Endothelial cell (in vitro differentiated cells): Measurements from ENCODE around the gene ZFP82. TPM values are rescaled to one million over a fixed set of nuclear protein-coding genes. Genes with fewer than 3 reads are reported as not detected.

Experiments
- DNase-seq: peaks from one replicate; pipeline ENCODE4 v3.0.0; 2021; ENCODE audit warnings: low spot score
- H3K27ac Mint-ChIP-seq: one replicate; pipeline ENCODE4 v1.8.0; 2021; ENCODE audit warnings: mixed read lengths, inconsistent platforms; ENCODE audit not compliant: unreplicated experiment
- H3K27me3 Mint-ChIP-seq: one replicate; pipeline ENCODE4 v1.8.0; 2021; ENCODE audit warnings: mild to moderate bottlenecking, moderate library complexity, mixed read lengths, inconsistent platforms; ENCODE audit not compliant: unreplicated experiment
- H3K36me3 Mint-ChIP-seq: one replicate; pipeline ENCODE4 v1.8.0; 2021; ENCODE audit warnings: mild to moderate bottlenecking, low read depth, mixed read lengths, inconsistent platforms; ENCODE audit not compliant: unreplicated experiment
- H3K4me1 Mint-ChIP-seq: one replicate; pipeline ENCODE4 v1.8.0; 2021; ENCODE audit warnings: mild to moderate bottlenecking, mixed read lengths, inconsistent platforms; ENCODE audit not compliant: unreplicated experiment
- H3K4me3 Mint-ChIP-seq: one replicate; pipeline ENCODE4 v1.8.0; 2021; ENCODE audit warnings: mild to moderate bottlenecking, mixed read lengths, inconsistent platforms; ENCODE audit not compliant: unreplicated experiment
- H3K9me3 Mint-ChIP-seq: one replicate; pipeline ENCODE4 v1.8.0; 2021; ENCODE audit warnings: mixed read lengths, inconsistent platforms; ENCODE audit not compliant: unreplicated experiment
- total RNA-seq: library from RNA; stranded (reverse); fragmentation: NEBNext Ultra II Directional; extraction: Animal tissue kit (Norgen Biotek cat#: 25700); gene quantifications from one replicate; pipeline ENCODE4 v1.2.1, GENCODE V29; 2021; ENCODE audit not compliant: unreplicated experiment
- TF ChIP-seq, protein P1 (sequence below): fragments of 200-600 bp; sonication (generic); IDR thresholded peaks from one replicate; pipeline ENCODE4 v1.5.0; 2021; ENCODE audit warnings: antibody characterized with exemption; ENCODE audit not compliant: unreplicated experiment

The ZFP82 gene
- total RNA-seq, 1 donor from 2014 or later: 11.5 TPM

DNA sequence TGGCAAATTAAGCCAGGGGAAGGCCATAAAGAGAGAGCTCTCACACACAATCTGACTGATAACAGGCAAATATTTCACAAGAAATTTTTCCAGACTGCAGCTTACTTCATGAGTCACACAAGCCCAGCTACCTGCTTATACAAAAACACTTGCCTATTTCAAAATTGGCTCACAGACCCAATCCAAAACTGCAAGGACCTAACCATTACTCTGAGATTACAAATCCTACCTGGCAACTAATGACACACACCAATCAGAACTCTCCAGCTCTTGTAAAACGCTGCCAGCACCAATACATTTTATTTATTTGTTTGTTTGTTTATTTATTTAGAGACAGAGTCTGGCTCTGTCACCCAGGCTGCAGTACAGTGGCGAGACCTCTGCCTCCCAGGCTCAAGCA is 18.1 kb upstream of the ZFP82 start:
- H3K9me3 Mint-ChIP-seq: peaks cover 4% of the 10 kb centered on the region
- H3K27me3 Mint-ChIP-seq: peaks cover 2% of the 10 kb centered on the region

DNA sequence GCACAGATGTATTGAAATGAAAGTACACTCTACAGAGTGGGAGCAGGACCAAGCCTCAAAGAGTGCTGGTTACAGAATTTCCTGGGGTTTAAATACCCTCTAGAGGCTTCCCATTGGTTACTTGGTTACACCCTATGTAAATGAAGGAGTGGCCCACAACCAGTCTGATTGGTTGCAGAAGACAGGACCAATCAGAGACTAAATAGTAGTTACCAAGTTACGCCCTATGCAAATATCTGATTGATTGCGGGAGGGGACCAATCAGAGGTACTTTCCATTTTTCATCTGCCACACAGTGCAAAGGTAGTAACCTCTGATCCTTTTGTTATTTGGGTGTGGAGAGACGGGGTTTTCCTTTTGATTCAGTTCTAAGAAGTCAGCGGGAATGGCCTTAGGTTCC is 5.5 kb upstream of the ZFP82 start:
- no peak for DNase-seq
- H3K27me3 Mint-ChIP-seq: peaks cover 9% of the 10 kb centered on the region

More for the DNA sequence above, 18.1 kb upstream of the ZFP82 start:
- no peak for DNase-seq
- peaks cover 7% of the 10 kb centered on the region for H3K36me3 Mint-ChIP-seq
- no peaks in the 10 kb centered on the region for H3K4me1 Mint-ChIP-seq
- H3K27ac Mint-ChIP-seq: no peak overlapping the region
- TF ChIP-seq, protein P1, sequence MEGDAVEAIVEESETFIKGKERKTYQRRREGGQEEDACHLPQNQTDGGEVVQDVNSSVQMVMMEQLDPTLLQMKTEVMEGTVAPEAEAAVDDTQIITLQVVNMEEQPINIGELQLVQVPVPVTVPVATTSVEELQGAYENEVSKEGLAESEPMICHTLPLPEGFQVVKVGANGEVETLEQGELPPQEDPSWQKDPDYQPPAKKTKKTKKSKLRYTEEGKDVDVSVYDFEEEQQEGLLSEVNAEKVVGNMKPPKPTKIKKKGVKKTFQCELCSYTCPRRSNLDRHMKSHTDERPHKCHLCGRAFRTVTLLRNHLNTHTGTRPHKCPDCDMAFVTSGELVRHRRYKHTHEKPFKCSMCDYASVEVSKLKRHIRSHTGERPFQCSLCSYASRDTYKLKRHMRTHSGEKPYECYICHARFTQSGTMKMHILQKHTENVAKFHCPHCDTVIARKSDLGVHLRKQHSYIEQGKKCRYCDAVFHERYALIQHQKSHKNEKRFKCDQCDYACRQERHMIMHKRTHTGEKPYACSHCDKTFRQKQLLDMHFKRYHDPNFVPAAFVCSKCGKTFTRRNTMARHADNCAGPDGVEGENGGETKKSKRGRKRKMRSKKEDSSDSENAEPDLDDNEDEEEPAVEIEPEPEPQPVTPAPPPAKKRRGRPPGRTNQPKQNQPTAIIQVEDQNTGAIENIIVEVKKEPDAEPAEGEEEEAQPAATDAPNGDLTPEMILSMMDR: no peak
- H3K4me3 Mint-ChIP-seq: no peak overlapping the region

DNA sequence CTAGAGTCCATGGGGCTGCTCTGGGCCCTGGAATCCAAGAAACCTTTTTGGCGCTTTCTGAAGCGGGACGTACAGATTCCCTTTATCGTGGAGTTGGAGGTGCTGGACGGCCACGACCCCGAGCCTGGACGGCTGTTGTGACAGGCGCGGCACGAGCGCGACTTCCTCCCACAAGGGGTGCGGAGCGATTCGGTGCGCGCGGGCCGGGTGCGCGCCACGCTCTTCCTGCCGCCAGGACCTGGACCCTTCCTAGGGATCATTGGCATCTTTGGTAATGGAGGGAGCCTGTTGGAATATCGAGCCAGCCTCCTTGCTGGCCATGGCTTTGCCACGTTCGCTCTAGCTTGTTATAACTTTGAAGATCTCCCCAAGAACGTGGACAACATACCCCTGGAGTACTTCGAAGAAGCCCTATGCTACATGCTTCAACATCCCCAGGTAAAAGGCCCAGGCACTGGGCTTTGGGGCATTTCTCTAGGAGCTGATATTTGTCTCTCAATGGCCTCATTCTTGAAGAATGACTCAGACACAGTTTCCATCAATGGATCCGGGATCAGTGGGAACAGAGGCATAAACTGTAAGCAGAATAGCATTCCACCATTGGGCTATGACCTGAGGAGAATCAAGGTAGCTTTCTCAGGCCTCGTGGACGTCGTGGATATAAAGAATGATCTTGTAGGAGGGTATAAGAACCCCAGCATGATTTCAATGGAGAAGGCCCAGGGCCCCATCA is 3.5 kb upstream of the ZFP82 start:
- TF ChIP-seq, protein P1: no peak
- peaks cover 13% of the 10 kb centered on the region for H3K27me3 Mint-ChIP-seq
- H3K27ac Mint-ChIP-seq: no peak overlapping the region
- H3K4me1 Mint-ChIP-seq: peaks cover 14% of the 10 kb centered on the region
- peak overlapping the region; percentile 86 for H3K4me3 Mint-ChIP-seq
- peaks cover 5% of the 10 kb centered on the region for H3K9me3 Mint-ChIP-seq
- DNase-seq: no peak
- peaks cover 12% of the 10 kb centered on the region for H3K36me3 Mint-ChIP-seq

More for the DNA sequence above, 5.5 kb upstream of the ZFP82 start:
- Mint-ChIP-seq H3K27ac (no peak overlapping the region), H3K9me3 (peaks cover 5% of the 10 kb centered on the region), H3K4me3 (no peak overlapping the region), H3K4me1 (peaks cover 2% of the 10 kb centered on the region), H3K36me3 (peaks cover 10% of the 10 kb centered on the region)
- TF ChIP-seq, protein P1: no peak

DNA sequence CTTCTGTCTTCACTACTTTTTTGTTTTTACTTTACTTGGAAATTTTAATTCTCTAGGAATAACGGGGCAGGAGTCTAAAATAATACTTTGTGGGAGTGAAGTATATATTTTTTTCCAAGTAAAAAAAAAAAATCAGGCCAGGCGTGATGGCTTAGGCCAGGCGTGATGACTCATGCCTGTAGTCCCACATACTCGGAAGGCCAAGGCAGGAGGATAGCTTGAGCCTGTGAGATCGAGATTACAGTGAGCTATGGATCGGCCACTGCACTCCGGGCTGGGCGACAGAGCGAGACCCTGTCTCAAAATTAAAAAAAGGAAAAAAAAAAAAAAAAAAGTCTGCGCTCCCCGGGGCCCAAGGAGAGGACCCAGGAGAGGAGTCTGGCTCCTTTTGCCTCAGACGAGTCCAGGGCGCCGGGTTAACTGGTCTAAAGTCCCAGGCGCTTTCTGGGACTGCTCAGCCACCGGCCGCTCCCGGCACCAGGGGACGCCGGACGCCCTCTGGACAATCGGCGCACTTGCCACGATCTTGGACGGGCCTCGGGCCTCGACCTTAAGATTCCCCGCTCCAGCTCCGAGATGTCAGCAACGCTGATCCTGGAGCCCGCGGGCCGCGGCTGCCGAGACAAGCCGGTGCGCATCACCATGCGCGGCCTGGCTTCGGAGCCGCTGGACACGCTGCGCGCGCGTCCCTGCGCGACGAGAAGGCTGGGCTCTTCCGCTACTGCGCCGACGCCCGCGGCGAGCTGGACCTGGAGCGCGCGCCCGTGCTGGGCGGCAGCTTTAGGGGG is 2.7 kb upstream of the ZFP82 start:
- DNase-seq: peak; percentile 41
- H3K36me3 Mint-ChIP-seq: peaks cover 12% of the 10 kb centered on the region
- no peak overlapping the region for H3K27ac Mint-ChIP-seq
- H3K4me1 Mint-ChIP-seq: peaks cover 15% of the 10 kb centered on the region
- H3K27me3 Mint-ChIP-seq: peaks cover 13% of the 10 kb centered on the region
- H3K9me3 Mint-ChIP-seq: peaks cover 5% of the 10 kb centered on the region
- TF ChIP-seq, protein P1: no peak
- peak overlapping the region; percentile 84 for H3K4me3 Mint-ChIP-seq
